GM19099 (cell line): ENCODE data around the gene ASCL5.

Source experiments
- POLR2A ChIP-seq: IDR thresholded peaks from 3 replicates; pipeline ENCODE4 v1.6.1; 2011; ENCODE audit warnings: low read depth; ENCODE audit not compliant: insufficient read length; ENCODE audit errors: extremely low read depth

The ASCL5 gene

GRCh38 chr1:201126832-201127754 lies at the start of gene ASCL5:
ASCL5 (minus strand) TSS chr1:201127184; CDS start chr1:201115372, 11,812 bp downstream.
- TF ChIP-seq POLR2A, result no peak

GRCh38 chr1:201175820-201176500 lies 49.0 kb upstream of the ASCL5 start:
- no peak for TF ChIP-seq POLR2A

- TF ChIP-seq POLR2A, result no peak
These were observed 46.8 kb upstream of the ASCL5 start for GRCh38 chr1:201173736-201174135.

GRCh38 chr1:201172999-201173610 lies 46.1 kb upstream of the ASCL5 start:
- no peak for TF ChIP-seq POLR2A

GRCh38 chr1:201172326-201172725 lies 45.3 kb upstream of the ASCL5 start:
- no peak for TF ChIP-seq POLR2A

- no peak for TF ChIP-seq POLR2A
These were observed 44.4 kb upstream of the ASCL5 start for GRCh38 chr1:201171063-201172036.

- TF ChIP-seq POLR2A, result peak; percentile 70
These were observed 43.6 kb upstream of the ASCL5 start for GRCh38 chr1:201170533-201171062.

GRCh38 chr1:201169971-201170532 lies 43.1 kb upstream of the ASCL5 start:
- TF ChIP-seq POLR2A, result no peak

- TF ChIP-seq POLR2A, result no peak
These were observed 42.2 kb upstream of the ASCL5 start for GRCh38 chr1:201169203-201169602.

- no peak for TF ChIP-seq POLR2A
These were observed 40.3 kb upstream of the ASCL5 start for GRCh38 chr1:201167041-201167991.

GRCh38 chr1:201164645-201165044 lies 37.7 kb upstream of the ASCL5 start:
- TF ChIP-seq POLR2A, result no peak

- TF ChIP-seq POLR2A, result no peak
These were observed 36.7 kb upstream of the ASCL5 start for GRCh38 chr1:201163707-201164106.

GRCh38 chr1:201157949-201158348 lies 31.0 kb upstream of the ASCL5 start:
- TF ChIP-seq POLR2A, result no peak

- no peak for TF ChIP-seq POLR2A
These were observed 29.8 kb upstream of the ASCL5 start for GRCh38 chr1:201156819-201157218.
